Erythroblast (primary cell): Measurements from ENCODE around the gene WFS1.

ENCODE experiments used
- GATA1 ChIP-seq: IDR thresholded peaks from 2 replicates; pipeline ENCODE4 v1.6.1; 2011; ENCODE audit warnings: low read depth, mild to moderate bottlenecking, control low read depth, low read length, moderate library complexity
- POLR2A ChIP-seq: IDR thresholded peaks from 2 replicates; pipeline ENCODE4 v1.6.1; 2011; ENCODE audit warnings: mild to moderate bottlenecking, low read length

- TF ChIP-seq POLR2A (no peak), GATA1 (no peak)
Measured at GRCh38 chr4:6345096-6345830, 75.6 kb downstream of the WFS1 start.
